NCI-H446 (cell line): ENCODE results near the gene APOB.

Experiments used
- DNase-seq, 2 experiments: peaks; one replicate each; lab custom pipeline; 2025; lab: John Stamatoyannopoulos, UW

Gene APOB

DNA sequence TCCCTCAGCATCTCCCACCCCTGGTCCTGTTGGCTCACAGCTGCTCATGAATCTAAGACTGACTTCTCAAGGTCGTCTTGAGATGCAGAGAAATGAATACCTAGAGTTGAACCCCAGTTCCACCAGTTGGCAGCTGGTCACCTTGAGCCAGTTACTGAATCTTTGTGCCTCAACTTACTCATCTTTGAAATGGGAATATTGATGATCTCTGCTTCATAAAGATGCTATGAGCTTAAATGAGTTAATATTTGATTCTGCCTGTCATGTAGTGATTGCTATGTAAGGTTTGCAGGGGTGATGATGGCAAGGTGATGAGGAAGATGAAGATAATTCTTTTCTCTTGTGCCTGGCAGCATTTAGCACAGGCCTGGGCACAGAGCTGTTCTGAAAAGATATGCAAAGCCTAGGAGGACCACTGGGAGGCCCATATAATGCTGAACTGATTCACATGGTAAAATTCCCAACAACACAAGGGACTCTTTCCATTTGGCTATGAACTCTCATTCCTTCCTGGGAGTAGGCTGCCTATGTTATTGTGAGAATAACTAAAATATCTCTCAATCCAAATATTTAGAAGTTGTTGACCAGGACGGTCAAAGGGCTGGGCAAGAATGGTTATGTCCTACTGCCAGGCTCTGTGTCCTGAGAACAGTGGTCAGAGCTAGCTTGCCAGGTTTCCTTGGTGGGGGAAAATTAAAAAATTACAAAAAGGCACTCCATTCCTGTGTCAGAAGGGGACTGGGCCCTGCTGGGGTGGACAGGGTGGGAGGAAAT, 70.9 kb downstream of the APOB start:
- no peak for DNase-seq

GRCh38 chr2:20972110-20972509, 71.8 kb downstream of the APOB start:
- no peak for DNase-seq

DNA sequence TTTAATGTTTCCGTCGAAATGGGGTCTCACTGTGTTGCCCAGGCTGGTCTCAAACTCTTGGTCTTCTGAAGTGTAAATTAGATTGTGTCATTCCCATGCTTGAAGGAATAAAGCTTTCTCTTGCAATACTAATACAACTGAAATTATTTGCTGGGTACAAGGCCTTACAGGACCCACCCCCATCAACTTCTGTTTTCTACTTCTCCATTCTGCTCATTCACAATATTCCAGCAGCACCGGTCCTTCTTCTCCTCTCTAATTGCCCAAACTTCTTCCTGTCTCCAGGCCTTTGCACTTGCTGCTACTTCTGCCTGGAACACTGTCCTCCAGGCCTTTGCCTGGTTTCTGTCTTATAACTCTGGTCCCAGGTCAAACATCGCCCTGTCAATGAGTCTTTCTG, 73.8 kb downstream of the APOB start:
- no peak for DNase-seq

DNA sequence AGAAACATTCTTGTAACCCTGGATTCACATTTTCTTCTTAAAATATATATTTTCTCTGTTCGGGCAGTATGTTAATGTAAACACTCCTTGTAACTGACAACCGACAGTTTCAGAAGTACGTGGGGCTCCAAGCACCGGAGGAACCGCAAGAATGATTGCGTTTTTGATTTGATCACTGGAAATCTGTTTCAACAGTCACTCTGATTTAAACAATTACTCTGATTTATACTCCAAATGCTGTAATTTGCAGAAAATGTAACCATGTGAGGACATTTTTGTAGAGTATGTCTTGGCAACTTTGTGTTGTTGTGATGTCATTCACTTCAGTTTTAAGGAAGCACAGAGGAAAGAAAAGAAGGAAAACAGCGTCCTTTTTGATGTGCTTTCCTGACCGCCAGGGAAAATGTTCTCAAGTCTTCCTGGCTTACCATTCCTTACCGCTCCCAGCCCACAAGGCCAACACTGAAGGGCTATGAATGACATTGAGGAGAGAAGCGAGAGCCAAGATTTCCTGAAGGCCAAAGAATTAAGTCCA, 77.7 kb downstream of the APOB start:
- no peak for DNase-seq

- no peak for DNase-seq
Observed at GRCh38 chr2:20965221-20965620, 78.7 kb downstream of the APOB start.

DNA sequence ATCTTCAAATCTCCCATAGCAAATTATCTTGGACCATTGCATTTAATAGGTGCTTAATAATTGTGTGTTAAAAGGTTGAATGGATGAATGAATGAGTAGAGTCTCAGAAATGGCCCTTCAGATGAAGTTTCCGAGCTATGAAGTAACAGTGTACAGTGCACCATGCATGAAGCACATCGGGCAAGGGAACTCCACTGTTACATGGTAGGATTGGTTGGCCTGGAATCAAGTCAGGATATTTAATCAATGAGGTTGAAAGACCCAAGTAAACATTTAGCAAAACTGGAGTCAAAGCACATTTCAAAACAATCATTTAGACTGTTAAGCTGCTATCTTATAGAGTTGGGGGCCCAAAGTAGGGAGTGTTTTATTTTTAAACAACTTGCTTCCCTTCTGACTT, 80.0 kb downstream of the APOB start:
- DNase-seq: no peak

- DNase-seq: peak in 1 of 2 experiments; percentile 70
Observed at GRCh38 chr2:20962939-20963557, 80.8 kb downstream of the APOB start.

DNA sequence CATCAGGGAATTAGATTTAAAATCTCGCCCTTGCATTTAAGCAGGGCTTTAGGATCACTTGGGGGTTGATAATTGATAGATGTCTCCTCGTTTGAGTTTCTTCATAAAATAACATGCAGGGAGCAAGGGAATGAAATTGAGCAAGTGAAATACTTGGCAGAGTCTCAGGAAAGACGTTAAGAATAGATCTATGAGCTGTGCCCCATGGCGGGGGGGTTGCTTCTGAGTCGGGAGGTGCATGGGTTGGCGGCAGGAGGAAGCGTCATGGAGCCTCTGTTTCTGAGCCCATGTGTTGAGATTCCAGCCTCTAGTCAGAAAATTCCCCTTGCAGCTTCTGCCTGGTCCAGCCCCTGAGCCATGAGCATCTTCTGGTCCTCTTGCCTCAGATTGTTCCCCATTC, 82.0 kb downstream of the APOB start:
- DNase-seq: no peak

DNA sequence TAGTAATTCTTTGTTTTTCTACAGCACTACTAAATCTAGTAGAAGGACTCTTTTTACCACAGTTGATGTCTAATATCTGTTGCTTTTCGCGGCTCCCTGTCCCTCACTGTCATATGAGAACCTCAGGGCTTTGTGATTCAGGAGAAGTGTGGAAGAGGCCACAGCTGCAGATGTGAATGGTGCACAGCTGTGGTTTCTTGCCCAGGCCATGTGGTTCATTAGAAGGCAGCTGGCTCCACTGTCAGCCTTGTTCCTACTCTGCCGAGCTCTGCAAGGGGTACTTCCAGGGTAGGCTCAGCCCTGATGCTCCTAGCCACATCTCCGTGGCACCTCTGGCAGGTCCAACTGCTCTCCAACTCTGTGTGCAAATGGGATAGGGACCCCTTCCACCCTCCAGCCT, 83.9 kb downstream of the APOB start:
- no peak for DNase-seq

DNA sequence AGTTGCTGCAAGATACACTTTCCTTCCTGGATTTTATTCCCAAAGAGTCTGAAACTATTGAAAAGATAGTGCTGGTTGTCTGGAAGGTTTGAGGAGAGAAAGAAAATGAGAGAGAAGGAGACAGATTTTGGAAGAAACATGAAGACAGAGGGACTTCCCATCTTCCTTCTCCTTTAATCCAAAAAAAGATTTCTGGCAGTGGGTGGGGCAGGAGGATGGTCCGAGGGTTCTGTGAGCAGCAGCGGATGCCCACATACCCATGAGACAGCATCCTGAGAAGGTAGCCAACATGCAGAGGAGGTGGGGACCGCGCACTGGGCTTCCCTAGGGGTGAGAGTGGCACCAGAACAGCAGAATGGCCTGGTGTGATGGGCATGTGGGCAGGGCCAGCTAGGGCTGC, 84.6 kb downstream of the APOB start:
- no peak for DNase-seq

GRCh38 chr2:20957788-20958525, 85.9 kb downstream of the APOB start:
- DNase-seq: no peak

GRCh38 chr2:20955277-20956026, 88.4 kb downstream of the APOB start:
- no peak for DNase-seq

GRCh38 chr2:20953146-20953824, 90.6 kb downstream of the APOB start:
- no peak for DNase-seq
